Measurements from ENCODE around the gene RNU2-63P. TPM values are rescaled to one million over a fixed set of nuclear protein-coding genes. Genes with fewer than 3 reads are reported as not detected.

Gene RNU2-63P
- total RNA-seq, 1 experiment from 2014 or later: 7.7 TPM

DNA sequence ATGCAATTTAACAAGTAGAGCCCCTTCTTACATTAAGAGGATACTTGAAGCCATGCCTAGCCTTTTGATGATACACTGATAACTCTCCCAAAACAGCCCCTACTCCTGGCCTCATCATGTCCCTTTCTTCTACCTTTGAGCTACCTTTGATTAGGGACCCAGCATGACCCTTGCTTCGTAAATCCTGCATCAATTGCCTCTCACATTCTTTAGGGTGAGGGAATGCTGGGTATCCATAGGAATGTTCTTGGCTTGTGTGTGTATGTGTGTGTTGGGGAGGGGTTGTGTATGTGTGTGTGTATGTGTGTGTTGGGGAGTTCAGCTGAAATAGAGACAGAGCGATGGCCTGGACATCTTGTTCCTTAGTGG, 44.5 kb upstream of the RNU2-63P start:
- H3K4me3 Mint-ChIP-seq: no peak overlapping the region
- TF ChIP-seq GABPB1 (CRISPR knock-in tag; IDR thresholded peaks at IDR 0.05) (peak; percentile 11; the same call in 1 of the 2 replicates), SOX15 (CRISPR knock-in tag; IDR thresholded peaks at IDR 0.05) (no peak), ARID4B (CRISPR knock-in tag; IDR thresholded peaks at IDR 0.05; ENCODE audit: borderline replicate concordance) (no peak)
- H3K9me3 Mint-ChIP-seq: no peaks in the 10 kb centered on the region
- peaks cover 16% of the 10 kb centered on the region for H3K4me1 Mint-ChIP-seq
- H3K27me3 Mint-ChIP-seq (ENCODE audit: low read depth): no peaks in the 10 kb centered on the region
- POLR2A ChIA-PET: interaction anchor here (0.6 to 1.4 kb wide), 6 partner anchors 10 to 129 kb away, joined by 3 to 6 read pairs (median 4); partner anchors contain the start of genes RNU2-63P and THNSL2
- no peaks in the 10 kb centered on the region for H3K36me3 Mint-ChIP-seq
- DNase-seq (ENCODE audit: low spot score): no peak
- CTCF ChIA-PET: interaction anchor here (0.7 to 4.2 kb wide), 56 partner anchors 8 to 611 kb away, joined by 3 to 200 read pairs (median 7); partner anchors contain the start of genes RNU2-63P and THNSL2
- H3K27ac Mint-ChIP-seq: no peak overlapping the region
- ATAC-seq: peak; percentile 33

GRCh38 chr2:88059979-88060906, 43.9 kb upstream of the RNU2-63P start:
- TF ChIP-seq, protein P1, sequence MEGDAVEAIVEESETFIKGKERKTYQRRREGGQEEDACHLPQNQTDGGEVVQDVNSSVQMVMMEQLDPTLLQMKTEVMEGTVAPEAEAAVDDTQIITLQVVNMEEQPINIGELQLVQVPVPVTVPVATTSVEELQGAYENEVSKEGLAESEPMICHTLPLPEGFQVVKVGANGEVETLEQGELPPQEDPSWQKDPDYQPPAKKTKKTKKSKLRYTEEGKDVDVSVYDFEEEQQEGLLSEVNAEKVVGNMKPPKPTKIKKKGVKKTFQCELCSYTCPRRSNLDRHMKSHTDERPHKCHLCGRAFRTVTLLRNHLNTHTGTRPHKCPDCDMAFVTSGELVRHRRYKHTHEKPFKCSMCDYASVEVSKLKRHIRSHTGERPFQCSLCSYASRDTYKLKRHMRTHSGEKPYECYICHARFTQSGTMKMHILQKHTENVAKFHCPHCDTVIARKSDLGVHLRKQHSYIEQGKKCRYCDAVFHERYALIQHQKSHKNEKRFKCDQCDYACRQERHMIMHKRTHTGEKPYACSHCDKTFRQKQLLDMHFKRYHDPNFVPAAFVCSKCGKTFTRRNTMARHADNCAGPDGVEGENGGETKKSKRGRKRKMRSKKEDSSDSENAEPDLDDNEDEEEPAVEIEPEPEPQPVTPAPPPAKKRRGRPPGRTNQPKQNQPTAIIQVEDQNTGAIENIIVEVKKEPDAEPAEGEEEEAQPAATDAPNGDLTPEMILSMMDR (IDR thresholded peaks at IDR 0.05): 0 out of 2 replicates have a peak, but pooled peaks have one; percentile 23
- no peak for TF ChIP-seq ESRRA (CRISPR knock-in tag; IDR thresholded peaks at IDR 0.05; ENCODE audit: borderline replicate concordance)
- TF ChIP-seq MYBL2 (CRISPR knock-in tag; IDR thresholded peaks at IDR 0.05): no peak
- TF ChIP-seq GABPB1 (CRISPR knock-in tag; IDR thresholded peaks at IDR 0.05): peak; percentile 52; the same call in 1 of the 2 replicates
- ChIA-PET CTCF (interaction anchor here (0.6 to 4.2 kb wide), 62 partner anchors 8 to 612 kb away, joined by 3 to 200 read pairs (median 6); partner anchors contain the start of genes RNU2-63P and THNSL2), POLR2A (interaction anchor here (0.6 to 1.4 kb wide), 8 partner anchors 11 to 1568 kb away, joined by 3 to 6 read pairs (median 4); partner anchors contain the start of genes RNU2-63P and THNSL2)
- H3K36me3 Mint-ChIP-seq: no peaks in the 10 kb centered on the region
- H3K4me3 Mint-ChIP-seq: no peak overlapping the region
- no peaks in the 10 kb centered on the region for H3K9me3 Mint-ChIP-seq
- H3K27me3 Mint-ChIP-seq (ENCODE audit: low read depth): no peaks in the 10 kb centered on the region
- H3K4me1 Mint-ChIP-seq: peaks cover 16% of the 10 kb centered on the region
- ATAC-seq: peak; percentile 62
- peak; percentile 22 for DNase-seq (ENCODE audit: low spot score)
- no peak overlapping the region for H3K27ac Mint-ChIP-seq

DNA sequence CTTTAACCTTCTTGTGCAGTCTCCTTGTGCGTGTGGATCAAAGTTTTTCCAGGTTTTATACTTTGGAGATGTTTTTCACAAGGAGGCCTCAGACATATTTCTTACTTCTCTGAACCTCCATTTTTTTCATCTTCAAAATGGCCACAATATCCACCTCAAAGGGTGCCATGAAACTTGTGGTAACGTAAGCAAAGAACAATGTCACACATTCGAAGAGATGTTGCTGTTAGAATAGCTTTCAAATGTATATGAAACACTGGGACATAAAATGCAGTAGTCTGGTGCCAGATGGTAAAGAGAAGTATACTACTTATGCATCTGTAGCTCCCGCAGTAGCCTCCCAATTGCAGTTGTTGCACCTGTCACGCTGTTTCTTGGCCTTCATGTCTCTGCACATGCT, 41.8 kb upstream of the RNU2-63P start:
- POLR2A ChIA-PET: no interaction called here
- Mint-ChIP-seq H3K36me3 (peaks cover 3% of the 10 kb centered on the region; the same call in 1 of the 2 replicates), H3K9me3 (no peaks in the 10 kb centered on the region), H3K4me1 (peaks cover 35% of the 10 kb centered on the region), H3K27ac (no peak overlapping the region), H3K4me3 (no peak overlapping the region), H3K27me3 (ENCODE audit: low read depth) (no peaks in the 10 kb centered on the region)
- DNase-seq (ENCODE audit: low spot score) (no peak), ATAC-seq (no peak)
- CTCF ChIA-PET: interaction anchor here (0.8 kb wide), 1 partner anchor 102 kb away, joined by 4 read pairs; no protein-coding TSS in a partner anchor
- TF ChIP-seq ELF4 (CRISPR knock-in tag; IDR thresholded peaks at IDR 0.05; ENCODE audit: low read depth): no peak
- no peak for TF ChIP-seq PREB (CRISPR knock-in tag; IDR thresholded peaks at IDR 0.05; ENCODE audit: borderline replicate concordance)
- TF ChIP-seq ZNF671 (CRISPR knock-in tag; IDR thresholded peaks at IDR 0.05): no peak
- TF ChIP-seq, protein P2, sequence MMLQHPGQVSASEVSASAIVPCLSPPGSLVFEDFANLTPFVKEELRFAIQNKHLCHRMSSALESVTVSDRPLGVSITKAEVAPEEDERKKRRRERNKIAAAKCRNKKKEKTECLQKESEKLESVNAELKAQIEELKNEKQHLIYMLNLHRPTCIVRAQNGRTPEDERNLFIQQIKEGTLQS (CRISPR knock-in tag; conservative IDR thresholded peaks at IDR 0.05): no peak
- TF ChIP-seq, protein P3, sequence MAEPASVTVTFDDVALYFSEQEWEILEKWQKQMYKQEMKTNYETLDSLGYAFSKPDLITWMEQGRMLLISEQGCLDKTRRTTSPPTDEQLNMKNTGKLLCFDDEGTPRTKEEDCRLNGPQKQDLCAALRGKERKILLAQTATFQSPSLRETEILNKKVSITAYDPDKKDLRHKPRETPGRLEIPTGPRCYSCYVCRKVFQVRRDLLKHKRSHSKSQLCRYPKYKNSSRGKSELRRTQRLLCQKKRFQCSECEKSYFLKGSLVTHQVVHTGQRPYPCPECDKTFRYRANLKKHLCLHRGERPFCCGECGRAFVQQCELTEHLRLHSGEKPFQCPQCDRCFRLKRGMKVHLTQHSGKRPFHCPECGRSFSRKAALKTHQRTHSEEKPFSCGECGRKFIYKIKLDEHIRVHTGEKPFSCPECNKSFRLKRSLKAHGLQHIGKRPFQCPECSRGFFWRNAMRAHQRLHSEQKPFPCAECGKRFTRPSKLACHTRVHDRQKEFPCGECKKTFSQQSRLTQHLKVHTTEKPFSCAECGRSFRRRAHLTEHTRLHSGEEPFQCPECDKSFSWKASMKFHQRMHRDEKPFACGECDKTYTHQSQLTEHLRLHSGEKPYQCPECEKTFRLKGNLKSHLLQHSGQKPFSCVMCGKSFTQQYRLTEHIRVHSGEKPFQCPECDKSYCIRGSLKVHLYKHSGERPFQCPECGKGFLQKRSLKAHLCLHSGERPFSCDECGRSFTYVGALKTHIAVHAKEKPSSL (CRISPR knock-in tag; conservative IDR thresholded peaks at IDR 0.05): no peak
- TF ChIP-seq, protein P4, sequence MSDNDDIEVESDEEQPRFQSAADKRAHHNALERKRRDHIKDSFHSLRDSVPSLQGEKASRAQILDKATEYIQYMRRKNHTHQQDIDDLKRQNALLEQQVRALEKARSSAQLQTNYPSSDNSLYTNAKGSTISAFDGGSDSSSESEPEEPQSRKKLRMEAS (CRISPR knock-in tag; IDR thresholded peaks at IDR 0.05): no peak
- no peak for TF ChIP-seq FOXP1 (CRISPR knock-in tag; IDR thresholded peaks at IDR 0.05; ENCODE audit: borderline replicate concordance)
- no peak for TF ChIP-seq GABPB1 (CRISPR knock-in tag; IDR thresholded peaks at IDR 0.05)
- TF ChIP-seq TEAD1 (CRISPR knock-in tag; IDR thresholded peaks at IDR 0.05): no peak
- TF ChIP-seq NFE2L1 (CRISPR knock-in tag; IDR thresholded peaks at IDR 0.05): no peak
- TF ChIP-seq CREB1 (CRISPR knock-in tag; IDR thresholded peaks at IDR 0.05): no peak
- TF ChIP-seq SMAD3 (CRISPR knock-in tag; IDR thresholded peaks at IDR 0.05; ENCODE audit: borderline replicate concordance): no peak
- TF ChIP-seq NFYB (CRISPR knock-in tag; conservative IDR thresholded peaks at IDR 0.05; ENCODE audit: low read depth): no peak
- no peak for TF ChIP-seq ZNF138 (CRISPR knock-in tag; conservative IDR thresholded peaks at IDR 0.05)
